Mesenchymal stem cell (in vitro differentiated cells and primary cell): Measurements from ENCODE around the gene CAMTA1.

Experiments used
- DNase-seq: peaks from one replicate; pipeline ENCODE4 v3.0.0-alpha.2; 2013
- H2AFZ ChIP-seq: one replicate; pipeline ENCODE4 v1.6.1; 2013; ENCODE audit warnings: low read depth, mild to moderate bottlenecking, control low read depth, inconsistent platforms, low read length, moderate library complexity
- H2AK5ac ChIP-seq: 2 replicates; pipeline ENCODE4 v1.6.1; 2013; ENCODE audit warnings: low read length, moderate library complexity, mild to moderate bottlenecking, inconsistent platforms; ENCODE audit not compliant: severe bottlenecking
- H2BK120ac ChIP-seq: one replicate; pipeline ENCODE4 v1.6.1; 2013; ENCODE audit warnings: low read depth, mild to moderate bottlenecking, inconsistent platforms, low read length, moderate library complexity
- H2BK12ac ChIP-seq, 2 experiments: one replicate each; pipeline ENCODE4 v1.6.1; 2013; ENCODE audit warnings: inconsistent platforms in 2 of 2, low read length in 2 of 2, mild to moderate bottlenecking in 2 of 2, moderate library complexity in 2 of 2, control low read depth in 1 of 2
- H2BK15ac ChIP-seq: one replicate; pipeline ENCODE4 v1.6.1; 2013; ENCODE audit warnings: mild to moderate bottlenecking, low read depth, inconsistent platforms; ENCODE audit not compliant: poor library complexity, severe bottlenecking
- H2BK5ac ChIP-seq: 2 replicates; pipeline ENCODE4 v1.6.1; 2013; ENCODE audit warnings: low read depth, mild to moderate bottlenecking, low read length, control low read depth, inconsistent platforms; ENCODE audit not compliant: poor library complexity, severe bottlenecking
- H3K14ac ChIP-seq, 2 experiments: one replicate each; pipeline ENCODE4 v1.6.1; 2013; ENCODE audit warnings: inconsistent platforms in 2 of 2, low read length in 2 of 2, control low read depth in 1 of 2, mild to moderate bottlenecking in 1 of 2, moderate library complexity in 1 of 2
- H3K18ac ChIP-seq, 2 experiments: one replicate each; pipeline ENCODE4 v1.6.1; 2013; ENCODE audit warnings: inconsistent platforms in 2 of 2, low read length in 2 of 2, control low read depth in 1 of 2, low read depth in 1 of 2, mild to moderate bottlenecking in 1 of 2
- H3K23ac ChIP-seq, 2 experiments: one replicate each; pipeline ENCODE4 v1.6.1; 2013; ENCODE audit warnings: inconsistent platforms in 2 of 2, low read length in 2 of 2, mild to moderate bottlenecking in 2 of 2, moderate library complexity in 2 of 2, control low read depth in 1 of 2
- H3K27ac ChIP-seq: 2 replicates; pipeline ENCODE4 v1.5.1; 2013; ENCODE audit warnings: mild to moderate bottlenecking, moderate library complexity, low read length, control low read depth, inconsistent platforms; ENCODE audit not compliant: poor library complexity, severe bottlenecking
- H3K27me3 ChIP-seq, 2 experiments: 2 replicates each; pipeline versions ENCODE4 v1.6.1 to v1.7.0; 2013; ENCODE audit warnings: low read length in 2 of 2, mild to moderate bottlenecking in 2 of 2, moderate library complexity in 2 of 2, control low read depth in 1 of 2, inconsistent platforms in 1 of 2; ENCODE audit not compliant: control insufficient read depth in 1 of 2, insufficient read depth in 1 of 2
- H3K36me3 ChIP-seq, 2 experiments: 2 replicates each; pipeline versions ENCODE4 v1.6.1 to v1.7.0; 2013; ENCODE audit warnings: low read length in 2 of 2, control low read depth in 1 of 2, inconsistent platforms in 1 of 2, low read depth in 1 of 2, mild to moderate bottlenecking in 1 of 2; ENCODE audit not compliant: insufficient read depth in 2 of 2, control insufficient read depth in 1 of 2
- H3K4ac ChIP-seq, 2 experiments: one replicate each; pipeline ENCODE4 v1.6.1; 2013; ENCODE audit warnings: inconsistent platforms in 2 of 2, low read length in 2 of 2, mild to moderate bottlenecking in 2 of 2, moderate library complexity in 2 of 2, control low read depth in 1 of 2, low read depth in 1 of 2
- H3K4me1 ChIP-seq: 2 replicates; pipeline ENCODE4 v1.6.1; 2013; ENCODE audit warnings: low read depth, low read length, control low read depth; ENCODE audit not compliant: control insufficient read depth, insufficient read depth
- H3K4me2 ChIP-seq: 2 replicates; pipeline ENCODE4 v1.6.1; 2013; ENCODE audit warnings: low read length, mild to moderate bottlenecking, inconsistent platforms; ENCODE audit not compliant: poor library complexity, severe bottlenecking
- H3K4me3 ChIP-seq, 2 experiments: 2 replicates each; pipeline versions ENCODE4 v1.5.1 to v1.7.0; 2013; ENCODE audit warnings: low read length in 2 of 2, mild to moderate bottlenecking in 2 of 2, control low read depth in 1 of 2, low read depth in 1 of 2; ENCODE audit not compliant: insufficient read depth in 1 of 2
- H3K79me1 ChIP-seq: replicated peaks from 2 replicates; pipeline ENCODE4 v1.6.1; 2013; ENCODE audit warnings: mild to moderate bottlenecking, control low read depth, low read length, inconsistent platforms; ENCODE audit not compliant: poor library complexity, severe bottlenecking
- H3K9ac ChIP-seq: 2 replicates; pipeline ENCODE4 v1.7.0; 2013; ENCODE audit warnings: mild to moderate bottlenecking, low read length, moderate library complexity
- H3K9me3 ChIP-seq: 2 replicates; pipeline ENCODE4 v1.7.0; 2013; ENCODE audit warnings: mild to moderate bottlenecking, low read length; ENCODE audit not compliant: control insufficient read depth
- H4K8ac ChIP-seq: one replicate; pipeline ENCODE4 v1.6.1; 2013; ENCODE audit warnings: inconsistent platforms, mild to moderate bottlenecking, low read length, moderate library complexity
- H4K91ac ChIP-seq: one replicate; pipeline ENCODE4 v1.6.1; 2013; ENCODE audit warnings: mild to moderate bottlenecking, low read length, inconsistent platforms
- WGBS: methylation state at CpG from one replicate; pipeline ENCODE4 v1.1.7; 2013; ENCODE audit warnings: mixed read lengths; 5-methylcytosine and 5-hydroxymethylcytosine counted together

The CAMTA1 gene

GRCh38 chr1:7192453-7192852, 407.2 kb downstream of the CAMTA1 start:
- WGBS: 91% methylated on average over 10 of the region's 10 CpGs

GRCh38 chr1:7196036-7196911, 411.0 kb downstream of the CAMTA1 start:
- H3K27me3 ChIP-seq: peaks cover 0 to 28% of the 10 kb centered on the region in 2 experiments
- no peak overlapping the region for H2AK5ac ChIP-seq
- no peak overlapping the region for H3K4me3 ChIP-seq
- no peak overlapping the region for H2BK12ac ChIP-seq
- H4K91ac ChIP-seq: no peak overlapping the region
- no peaks in the 10 kb centered on the region for H3K79me1 ChIP-seq
- no peak overlapping the region for H3K27ac ChIP-seq
- no peak overlapping the region for H3K14ac ChIP-seq
- H2AFZ ChIP-seq: no peak overlapping the region
- H2BK5ac ChIP-seq: no peak overlapping the region
- no peak overlapping the region for H4K8ac ChIP-seq
- no peak for DNase-seq
- H3K36me3 ChIP-seq: no peaks in the 10 kb centered on the region
- H3K9me3 ChIP-seq: no peaks in the 10 kb centered on the region
- H3K4me2 ChIP-seq: no peak overlapping the region
- H3K4me1 ChIP-seq: peaks cover 6% of the 10 kb centered on the region
- no peak overlapping the region for H3K4ac ChIP-seq
- H2BK120ac ChIP-seq: no peak overlapping the region
- H2BK15ac ChIP-seq: no peak overlapping the region
- no peak overlapping the region for H3K9ac ChIP-seq
- no peak overlapping the region for H3K18ac ChIP-seq
- no peak overlapping the region for H3K23ac ChIP-seq
- 60% methylated on average over 6 of the region's 7 CpGs for WGBS

More at GRCh38 chr1:7192453-7192852, 407.2 kb downstream of the CAMTA1 start:
- no peaks in the 10 kb centered on the region for H3K79me1 ChIP-seq
- no peak overlapping the region for H3K27ac ChIP-seq
- H3K27me3 ChIP-seq: peaks cover 0 to 10% of the 10 kb centered on the region in 2 experiments
- H2BK120ac ChIP-seq: no peak overlapping the region
- H3K4me1 ChIP-seq: no peaks in the 10 kb centered on the region
- no peak overlapping the region for H3K4me3 ChIP-seq
- H3K14ac ChIP-seq: no peak overlapping the region
- no peaks in the 10 kb centered on the region for H3K36me3 ChIP-seq
- no peak overlapping the region for H2BK15ac ChIP-seq
- no peak overlapping the region for H2BK5ac ChIP-seq
- no peaks in the 10 kb centered on the region for H3K9me3 ChIP-seq
- H4K8ac ChIP-seq: no peak overlapping the region
- H3K18ac ChIP-seq: no peak overlapping the region
- H3K23ac ChIP-seq: no peak overlapping the region
- no peak overlapping the region for H2AK5ac ChIP-seq
- H2BK12ac ChIP-seq: no peak overlapping the region
- no peak for DNase-seq
- no peak overlapping the region for H4K91ac ChIP-seq
- no peak overlapping the region for H3K4ac ChIP-seq
- H3K9ac ChIP-seq: no peak overlapping the region
- H3K4me2 ChIP-seq: no peak overlapping the region
- no peak overlapping the region for H2AFZ ChIP-seq

DNA sequence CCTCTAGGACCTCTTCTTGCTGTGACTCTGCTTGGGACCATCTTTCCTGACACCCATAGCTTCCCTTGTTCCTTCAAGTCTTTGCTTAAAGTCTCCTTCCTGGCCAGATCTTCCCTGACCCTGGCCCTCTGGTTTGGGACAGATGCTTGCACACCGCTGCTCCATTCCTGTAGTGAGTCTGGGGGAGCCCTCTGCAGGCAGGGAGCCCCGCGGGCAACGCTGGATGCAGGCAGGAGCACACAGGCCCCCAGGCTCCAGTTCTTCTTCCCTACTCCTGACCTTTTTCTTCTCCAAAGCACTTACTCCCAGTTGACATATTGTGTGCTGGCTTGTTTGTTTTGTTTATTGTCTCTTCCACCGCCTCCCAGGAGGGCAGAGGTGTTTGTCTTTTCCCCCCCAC, 413.4 kb downstream of the CAMTA1 start:
- Histone ChIP-seq H3K14ac (no peak overlapping the region), H2AK5ac (no peak overlapping the region), H2BK120ac (no peak overlapping the region), H2AFZ (no peak overlapping the region), H3K18ac (no peak overlapping the region), H3K79me1 (no peaks in the 10 kb centered on the region), H2BK12ac (no peak overlapping the region), H4K8ac (no peak overlapping the region), H3K27me3 (peaks cover 0 to 28% of the 10 kb centered on the region in 2 experiments), H3K36me3 (no peaks in the 10 kb centered on the region), H3K4me1 (peaks cover 6% of the 10 kb centered on the region), H3K23ac (no peak overlapping the region), H3K4me3 (no peak overlapping the region), H3K4me2 (no peak overlapping the region), H3K4ac (no peak overlapping the region), H3K9me3 (no peaks in the 10 kb centered on the region), H4K91ac (no peak overlapping the region), H2BK15ac (no peak overlapping the region), H3K27ac (no peak overlapping the region), H2BK5ac (no peak overlapping the region), H3K9ac (no peak overlapping the region)
- DNase-seq: no peak
- whole genome bisulfite sequencing: 87% methylated on average over 2 of the region's 5 CpGs

GRCh38 chr1:7199077-7199779, 414.0 kb downstream of the CAMTA1 start:
- Histone ChIP-seq H3K4ac (no peak overlapping the region), H3K27me3 (peaks cover 0 to 28% of the 10 kb centered on the region in 2 experiments), H3K4me1 (peaks cover 6% of the 10 kb centered on the region), H3K18ac (no peak overlapping the region), H4K8ac (no peak overlapping the region), H3K79me1 (no peaks in the 10 kb centered on the region), H2BK15ac (no peak overlapping the region), H3K36me3 (no peaks in the 10 kb centered on the region), H3K9ac (no peak overlapping the region), H3K4me2 (no peak overlapping the region), H2AK5ac (no peak overlapping the region), H2BK5ac (no peak overlapping the region), H3K4me3 (no peak overlapping the region), H2BK12ac (no peak overlapping the region), H2BK120ac (no peak overlapping the region), H3K14ac (no peak overlapping the region), H3K9me3 (no peaks in the 10 kb centered on the region), H2AFZ (no peak overlapping the region), H3K23ac (no peak overlapping the region), H4K91ac (no peak overlapping the region), H3K27ac (no peak overlapping the region)
- 49% methylated on average over 26 of the region's 27 CpGs for WGBS
- DNase-seq: no peak
